Liver (tissue), 9 donors: ENCODE data around the gene RGS3. TPM values are rescaled to one million over a fixed set of nuclear protein-coding genes. Genes with fewer than 3 reads are reported as not detected.

Experiments
- DNase-seq: peaks from one replicate; pipeline ENCODE4 v3.0.0-alpha.2; 2017; ENCODE audit warnings: low spot score
- H3K27ac ChIP-seq, 2 donors: one replicate each; pipeline ENCODE4 v1.7.0; 2013; ENCODE audit warnings: inconsistent platforms in 2 of 2, low read length in 2 of 2, control low read depth in 1 of 2, low read depth in 1 of 2, mild to moderate bottlenecking in 1 of 2
- H3K27me3 ChIP-seq, 4 donors: one replicate each; pipeline versions ENCODE4 v1.6.1 to v1.7.0; 2013; ENCODE audit warnings: low read length in 3 of 4, inconsistent platforms in 1 of 4, mild to moderate bottlenecking in 1 of 4, moderate library complexity in 1 of 4; ENCODE audit not compliant: control insufficient read depth in 4 of 4, insufficient read depth in 4 of 4
- H3K36me3 ChIP-seq, 4 donors: one replicate each; pipeline versions ENCODE4 v1.6.1 to v1.7.0; 2013; ENCODE audit warnings: low read length in 3 of 4, mild to moderate bottlenecking in 3 of 4, low read depth in 1 of 4, moderate library complexity in 1 of 4; ENCODE audit not compliant: control insufficient read depth in 4 of 4, insufficient read depth in 3 of 4
- H3K4me1 ChIP-seq, 4 donors: one replicate each; pipeline versions ENCODE4 v1.6.1 to v1.7.0; 2013; ENCODE audit warnings: low read length in 3 of 4, mild to moderate bottlenecking in 3 of 4, moderate library complexity in 1 of 4; ENCODE audit not compliant: control insufficient read depth in 4 of 4, insufficient read depth in 4 of 4
- H3K4me3 ChIP-seq, 3 donors: one replicate each; pipeline versions ENCODE4 v1.6.1 to v1.7.0; 2013; ENCODE audit warnings: low read length in 3 of 3, control low read depth in 1 of 3, low read depth in 1 of 3, mild to moderate bottlenecking in 1 of 3
- H3K9ac ChIP-seq, 2 donors: one replicate each; pipeline ENCODE4 v1.7.0; 2013; ENCODE audit warnings: low read length in 2 of 2, mild to moderate bottlenecking in 2 of 2, moderate library complexity in 2 of 2, control low read depth in 1 of 2, low read depth in 1 of 2
- H3K9me3 ChIP-seq, 4 donors: one replicate each; pipeline versions ENCODE4 v1.6.1 to v1.7.0; 2013; ENCODE audit warnings: low read length in 3 of 4; ENCODE audit not compliant: control insufficient read depth in 4 of 4
- EGR1 ChIP-seq, 2 donors: IDR thresholded peaks; 2 replicates each; pipeline ENCODE4 v1.6.1; 2016 to 2018; ENCODE audit warnings: antibody characterized with exemption in 2 of 2, low read depth in 2 of 2
- FOXA1 ChIP-seq: IDR thresholded peaks from 2 replicates; pipeline ENCODE4 v1.6.1; 2016; ENCODE audit warnings: antibody characterized with exemption
- FOXA2 ChIP-seq: IDR thresholded peaks from 2 replicates; pipeline ENCODE4 v1.6.1; 2016; ENCODE audit warnings: antibody characterized with exemption
- GABPA ChIP-seq, 2 donors: IDR thresholded peaks in 1 of 2; conservative IDR thresholded peaks in 1 of 2; 2 replicates each; pipeline ENCODE4 v1.6.1; 2016; ENCODE audit warnings: antibody characterized with exemption in 2 of 2, mild to moderate bottlenecking in 1 of 2, moderate library complexity in 1 of 2
- HNF4A ChIP-seq, 2 donors: conservative IDR thresholded peaks; 2 replicates each; pipeline ENCODE4 v1.6.1; 2016; ENCODE audit warnings: antibody characterized with exemption in 2 of 2, mild to moderate bottlenecking in 2 of 2
- HNF4G ChIP-seq: IDR thresholded peaks from 2 replicates; pipeline ENCODE4 v1.6.1; 2016; ENCODE audit warnings: antibody characterized with exemption
- JUND ChIP-seq, 2 donors: IDR thresholded peaks; 2 replicates each; pipeline ENCODE4 v1.6.1; 2016; ENCODE audit warnings: antibody characterized with exemption in 2 of 2
- MAX ChIP-seq: IDR thresholded peaks from 2 replicates; pipeline ENCODE4 v1.6.1; 2016; ENCODE audit warnings: antibody characterized with exemption
- NR2F2 ChIP-seq: IDR thresholded peaks from 2 replicates; pipeline ENCODE4 v1.6.1; 2016; ENCODE audit warnings: antibody characterized with exemption
- RAD21 ChIP-seq, 2 donors: IDR thresholded peaks; 2 replicates each; pipeline ENCODE4 v1.6.1; 2016; ENCODE audit warnings: antibody characterized with exemption in 2 of 2, mild to moderate bottlenecking in 2 of 2
- REST ChIP-seq: IDR thresholded peaks from 2 replicates; pipeline ENCODE4 v1.6.1; 2016; ENCODE audit warnings: antibody characterized with exemption, mild to moderate bottlenecking
- RXRA ChIP-seq, 2 donors: IDR thresholded peaks; 2 replicates each; pipeline ENCODE4 v1.6.1; 2017 to 2018; ENCODE audit warnings: antibody characterized with exemption in 2 of 2, mild to moderate bottlenecking in 1 of 2
- SP1 ChIP-seq: IDR thresholded peaks from 2 replicates; pipeline ENCODE4 v1.6.1; 2018; ENCODE audit warnings: antibody characterized with exemption, mild to moderate bottlenecking
- TAF1 ChIP-seq: conservative IDR thresholded peaks from 2 replicates; pipeline ENCODE4 v1.6.1; 2016; ENCODE audit warnings: antibody characterized with exemption, mild to moderate bottlenecking
- YY1 ChIP-seq: IDR thresholded peaks from 2 replicates; pipeline ENCODE4 v1.6.1; 2016; ENCODE audit warnings: antibody characterized with exemption, mild to moderate bottlenecking
- ZBTB33 ChIP-seq: IDR thresholded peaks from 2 replicates; pipeline ENCODE4 v1.6.1; 2016; ENCODE audit warnings: antibody characterized with exemption
- WGBS: extraction: QIAGEN DNeasy Blood & Tissue Kit; methylation state at CpG from one replicate; pipeline ENCODE4 v1.1.7; 2013; 5-methylcytosine and 5-hydroxymethylcytosine counted together
- polyA plus RNA-seq, 2 donors: library from polyadenylated mRNA; stranded (reverse) in 1 of 2; unstranded in 1 of 2; fragments of 200-250 nt in 1 of 2; fragments of >200 nt in 1 of 2; fragmentation: Nextera tagmentation in 1 of 2; extraction: Ambion mirVana in 1 of 2; gene quantifications; one replicate each; pipeline versions ENCODE4 v1.2.1 to v1.2.3, GENCODE V29; 2013 to 2015
- total RNA-seq, 2 donors: library from RNA; depleted of rRNA; stranded (reverse); fragments of >200 nt; gene quantifications; one replicate each; pipeline ENCODE4 v1.2.3, GENCODE V29; 2014
- TF ChIP-seq, protein P1 (sequence below): fragments of 150-350 bp; IDR thresholded peaks from 2 replicates; pipeline ENCODE4 v1.5.1; 2017; ENCODE audit warnings: improper control_type of control experiment, low read depth, low read length; ENCODE audit not compliant: missing input control
- TF ChIP-seq, protein P2 (sequence below): IDR thresholded peaks from 2 replicates; pipeline ENCODE4 v1.6.1; 2016; ENCODE audit warnings: antibody characterized with exemption
- donor health status: healthy.
- donor health status: healthy.
- donor health status: healthy.
- donor health status: healthy.
- donor health status: healthy.

Gene RGS3
- total and polyA plus RNA-seq, 4 donors: 13.0 to 65.0 (median 28.3) TPM

GRCh38 chr9:113506090-113506589, 42.6 kb downstream of the RGS3 start:
- Histone ChIP-seq H3K27me3 (no peaks in the 10 kb centered on the region), H3K27ac (no peak overlapping the region), H3K36me3 (no peaks in the 10 kb centered on the region), H3K4me1 (peaks cover 26 to 48% (median 45%) of the 10 kb centered on the region in 4 donors), H3K9ac (no peak overlapping the region), H3K4me3 (no peak overlapping the region), H3K9me3 (no peaks in the 10 kb centered on the region)
- WGBS: 91% methylated on average over 9 of the region's 9 CpGs
- no peak for DNase-seq
- TF ChIP-seq, protein P1, sequence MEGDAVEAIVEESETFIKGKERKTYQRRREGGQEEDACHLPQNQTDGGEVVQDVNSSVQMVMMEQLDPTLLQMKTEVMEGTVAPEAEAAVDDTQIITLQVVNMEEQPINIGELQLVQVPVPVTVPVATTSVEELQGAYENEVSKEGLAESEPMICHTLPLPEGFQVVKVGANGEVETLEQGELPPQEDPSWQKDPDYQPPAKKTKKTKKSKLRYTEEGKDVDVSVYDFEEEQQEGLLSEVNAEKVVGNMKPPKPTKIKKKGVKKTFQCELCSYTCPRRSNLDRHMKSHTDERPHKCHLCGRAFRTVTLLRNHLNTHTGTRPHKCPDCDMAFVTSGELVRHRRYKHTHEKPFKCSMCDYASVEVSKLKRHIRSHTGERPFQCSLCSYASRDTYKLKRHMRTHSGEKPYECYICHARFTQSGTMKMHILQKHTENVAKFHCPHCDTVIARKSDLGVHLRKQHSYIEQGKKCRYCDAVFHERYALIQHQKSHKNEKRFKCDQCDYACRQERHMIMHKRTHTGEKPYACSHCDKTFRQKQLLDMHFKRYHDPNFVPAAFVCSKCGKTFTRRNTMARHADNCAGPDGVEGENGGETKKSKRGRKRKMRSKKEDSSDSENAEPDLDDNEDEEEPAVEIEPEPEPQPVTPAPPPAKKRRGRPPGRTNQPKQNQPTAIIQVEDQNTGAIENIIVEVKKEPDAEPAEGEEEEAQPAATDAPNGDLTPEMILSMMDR: no peak
- TF ChIP-seq RAD21 (IDR thresholded peaks at IDR 0.05) (no peak), FOXA2 (no peak), ZBTB33 (no peak), TAF1 (no peak), GABPA (IDR thresholded peaks at IDR 0.05 in 1 of 2, conservative IDR thresholded peaks at IDR 0.05 in 1 of 2) (no peak), RXRA (IDR thresholded peaks at IDR 0.05) (no peak), HNF4G (no peak), EGR1 (IDR thresholded peaks at IDR 0.05; ENCODE audit: low read depth in 2 of 2) (no peak), REST (no peak), FOXA1 (no peak), HNF4A (conservative IDR thresholded peaks at IDR 0.05) (no peak)
- TF ChIP-seq, protein P2, sequence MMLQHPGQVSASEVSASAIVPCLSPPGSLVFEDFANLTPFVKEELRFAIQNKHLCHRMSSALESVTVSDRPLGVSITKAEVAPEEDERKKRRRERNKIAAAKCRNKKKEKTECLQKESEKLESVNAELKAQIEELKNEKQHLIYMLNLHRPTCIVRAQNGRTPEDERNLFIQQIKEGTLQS: no peak

- no peak overlapping the region for H3K27ac ChIP-seq
- no peaks in the 10 kb centered on the region for H3K9me3 ChIP-seq
- no peak for DNase-seq
- peaks cover 30 to 58% (median 49%) of the 10 kb centered on the region in 4 donors for H3K4me1 ChIP-seq
- H3K36me3 ChIP-seq: no peaks in the 10 kb centered on the region
- H3K27me3 ChIP-seq: no peaks in the 10 kb centered on the region
- H3K9ac ChIP-seq: no peak overlapping the region
- no peak for TF ChIP-seq FOXA1
- no peak for TF ChIP-seq REST
- TF ChIP-seq MAX: no peak
- TF ChIP-seq YY1: no peak
- TF ChIP-seq, protein P2: no peak
- TF ChIP-seq RAD21 (IDR thresholded peaks at IDR 0.05): no peak
- no peak for TF ChIP-seq EGR1 (IDR thresholded peaks at IDR 0.05; ENCODE audit: low read depth in 2 of 2)
- TF ChIP-seq SP1: no peak
- no peak for TF ChIP-seq GABPA (IDR thresholded peaks at IDR 0.05 in 1 of 2, conservative IDR thresholded peaks at IDR 0.05 in 1 of 2)
- no peak for TF ChIP-seq NR2F2
- TF ChIP-seq JUND (IDR thresholded peaks at IDR 0.05): no peak
- no peak for TF ChIP-seq HNF4A (conservative IDR thresholded peaks at IDR 0.05)
- TF ChIP-seq RXRA (IDR thresholded peaks at IDR 0.05): no peak
- no peak overlapping the region for H3K4me3 ChIP-seq
- WGBS: 96% methylated on average over 19 of the region's 19 CpGs
These were observed 43.7 kb downstream of the RGS3 start for GRCh38 chr9:113507256-113507655.
